Measurements from ENCODE around the gene ERGIC3.

DNA sequence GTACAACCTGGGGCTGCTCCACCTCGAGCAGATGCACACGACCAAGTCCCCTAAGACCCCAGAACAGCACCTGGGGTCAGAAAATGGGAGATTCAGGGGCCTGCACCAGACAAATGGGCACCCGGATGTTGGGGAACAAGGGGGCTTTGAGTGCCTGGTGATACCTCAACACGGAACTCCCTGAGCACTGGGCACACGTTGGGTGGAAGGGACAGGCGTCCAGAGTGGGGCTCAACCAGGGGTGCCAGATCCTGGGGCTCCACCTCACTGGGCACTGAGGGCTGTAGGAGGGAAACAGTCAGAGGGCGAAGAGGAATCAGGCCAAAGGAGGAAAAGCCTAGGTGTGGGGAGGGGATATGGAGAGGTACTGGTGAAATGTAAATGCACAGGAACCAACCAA is 40.3 kb downstream of the ERGIC3 start:
- TF ChIP-seq, protein P1, sequence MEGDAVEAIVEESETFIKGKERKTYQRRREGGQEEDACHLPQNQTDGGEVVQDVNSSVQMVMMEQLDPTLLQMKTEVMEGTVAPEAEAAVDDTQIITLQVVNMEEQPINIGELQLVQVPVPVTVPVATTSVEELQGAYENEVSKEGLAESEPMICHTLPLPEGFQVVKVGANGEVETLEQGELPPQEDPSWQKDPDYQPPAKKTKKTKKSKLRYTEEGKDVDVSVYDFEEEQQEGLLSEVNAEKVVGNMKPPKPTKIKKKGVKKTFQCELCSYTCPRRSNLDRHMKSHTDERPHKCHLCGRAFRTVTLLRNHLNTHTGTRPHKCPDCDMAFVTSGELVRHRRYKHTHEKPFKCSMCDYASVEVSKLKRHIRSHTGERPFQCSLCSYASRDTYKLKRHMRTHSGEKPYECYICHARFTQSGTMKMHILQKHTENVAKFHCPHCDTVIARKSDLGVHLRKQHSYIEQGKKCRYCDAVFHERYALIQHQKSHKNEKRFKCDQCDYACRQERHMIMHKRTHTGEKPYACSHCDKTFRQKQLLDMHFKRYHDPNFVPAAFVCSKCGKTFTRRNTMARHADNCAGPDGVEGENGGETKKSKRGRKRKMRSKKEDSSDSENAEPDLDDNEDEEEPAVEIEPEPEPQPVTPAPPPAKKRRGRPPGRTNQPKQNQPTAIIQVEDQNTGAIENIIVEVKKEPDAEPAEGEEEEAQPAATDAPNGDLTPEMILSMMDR (IDR thresholded peaks at IDR 0.05): no peak
- no peak for TF ChIP-seq POLR2A (IDR thresholded peaks at IDR 0.05)

All from esophagus squamous epithelium (tissue), 4 donors.